NCI-H446 treated with DMSO at 0.1 percent for 48 hours (cell line): ENCODE results near the gene CXCR4.
A peak's percentile ranks its signal among the peaks of the same experiment; 100 is the strongest.

ENCODE experiments used
- DNase-seq: peaks from one replicate; lab custom pipeline; 2025; lab: John Stamatoyannopoulos, UW

Gene CXCR4

DNA sequence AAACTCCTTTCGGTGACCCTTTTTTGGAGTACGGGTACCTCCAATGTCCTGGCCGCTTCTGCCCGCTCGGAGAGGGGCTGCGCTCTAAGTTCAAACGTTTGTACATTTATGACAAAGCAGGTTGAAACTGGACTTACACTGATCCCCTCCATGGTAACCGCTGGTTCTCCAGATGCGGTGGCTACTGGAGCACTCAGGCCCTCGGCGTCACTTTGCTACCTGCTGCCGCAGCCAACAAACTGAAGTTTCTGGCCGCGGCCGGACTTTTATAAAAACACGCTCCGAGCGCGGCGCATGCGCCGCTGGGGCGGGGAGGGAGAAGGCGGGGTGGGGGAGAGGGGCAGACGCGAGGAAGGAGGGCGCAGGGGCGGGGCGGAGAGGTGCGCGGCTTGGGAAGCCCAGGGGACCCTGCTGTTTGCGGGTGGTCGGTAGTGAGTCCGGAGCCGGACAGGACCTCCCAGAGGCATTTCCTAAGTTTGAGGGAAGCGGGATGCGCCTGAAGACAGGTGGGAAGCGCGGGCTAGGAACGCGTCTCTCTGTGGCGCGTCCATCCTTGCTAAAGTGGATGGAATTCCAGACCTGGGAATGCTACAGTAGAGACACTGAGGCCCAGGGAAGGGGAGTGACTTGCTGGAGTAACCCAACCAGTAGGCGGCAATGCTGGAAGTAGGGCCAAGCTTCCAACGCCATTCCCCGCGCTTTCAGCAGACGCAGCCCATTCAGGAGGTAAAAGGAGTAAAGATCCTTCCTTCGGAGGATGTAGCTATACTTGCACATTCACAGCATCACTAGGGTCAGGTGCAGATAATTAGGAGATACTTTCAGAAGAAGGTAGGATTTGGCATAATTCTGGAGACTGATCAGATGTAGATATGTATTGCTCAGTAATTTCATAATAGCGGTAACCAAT, at the start of gene CXCR4:
CXCR4 (minus strand) TSS at position 241 of the 910 bp plus-strand sequence; CDS start at position 152, 89 bp downstream.
- peak; percentile 5 for DNase-seq

GRCh38 chr2:136164280-136164776, 46.4 kb upstream of the CXCR4 start:
- no peak for DNase-seq

- no peak for DNase-seq
Measured at GRCh38 chr2:136162438-136162837, 44.5 kb upstream of the CXCR4 start.

DNA sequence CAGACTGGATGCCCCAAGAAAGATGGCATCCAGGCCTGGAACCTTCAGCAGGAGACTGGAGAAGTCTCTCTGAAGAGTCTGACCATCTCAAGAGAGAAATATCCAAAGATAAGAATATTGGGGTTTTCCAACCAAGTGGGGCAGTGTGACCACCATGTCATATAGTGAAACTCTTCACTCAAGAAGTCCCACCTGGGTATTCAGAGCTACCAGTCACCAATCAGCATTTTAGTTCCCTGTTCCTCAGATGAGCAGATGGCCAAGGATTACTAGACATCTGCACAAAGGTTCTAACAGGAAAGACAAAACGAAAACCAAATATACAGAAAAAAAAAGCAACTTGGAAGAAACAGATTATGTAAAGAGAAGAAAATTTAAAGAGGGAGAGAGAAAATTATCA, 38.5 kb upstream of the CXCR4 start:
- DNase-seq, result no peak

DNA sequence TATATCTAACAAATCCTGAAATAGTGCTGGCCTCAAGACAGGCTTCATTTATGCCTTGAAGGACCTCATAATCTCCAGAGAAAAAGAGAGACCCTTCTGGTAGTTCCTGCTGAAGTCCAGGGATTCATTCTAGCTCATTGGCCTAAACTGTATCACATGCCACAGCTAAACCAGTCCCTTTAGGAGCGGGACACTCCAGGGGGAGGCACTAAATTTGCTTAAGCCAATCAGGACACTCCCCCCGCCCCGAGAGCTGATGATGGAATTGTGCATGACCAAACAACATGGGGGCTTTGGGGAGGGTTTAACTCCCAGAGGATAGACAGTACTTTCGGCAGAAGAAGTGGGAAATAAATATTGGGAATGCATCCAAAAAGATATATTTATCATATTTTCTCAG, 36.4 kb upstream of the CXCR4 start:
- DNase-seq, result no peak

DNA sequence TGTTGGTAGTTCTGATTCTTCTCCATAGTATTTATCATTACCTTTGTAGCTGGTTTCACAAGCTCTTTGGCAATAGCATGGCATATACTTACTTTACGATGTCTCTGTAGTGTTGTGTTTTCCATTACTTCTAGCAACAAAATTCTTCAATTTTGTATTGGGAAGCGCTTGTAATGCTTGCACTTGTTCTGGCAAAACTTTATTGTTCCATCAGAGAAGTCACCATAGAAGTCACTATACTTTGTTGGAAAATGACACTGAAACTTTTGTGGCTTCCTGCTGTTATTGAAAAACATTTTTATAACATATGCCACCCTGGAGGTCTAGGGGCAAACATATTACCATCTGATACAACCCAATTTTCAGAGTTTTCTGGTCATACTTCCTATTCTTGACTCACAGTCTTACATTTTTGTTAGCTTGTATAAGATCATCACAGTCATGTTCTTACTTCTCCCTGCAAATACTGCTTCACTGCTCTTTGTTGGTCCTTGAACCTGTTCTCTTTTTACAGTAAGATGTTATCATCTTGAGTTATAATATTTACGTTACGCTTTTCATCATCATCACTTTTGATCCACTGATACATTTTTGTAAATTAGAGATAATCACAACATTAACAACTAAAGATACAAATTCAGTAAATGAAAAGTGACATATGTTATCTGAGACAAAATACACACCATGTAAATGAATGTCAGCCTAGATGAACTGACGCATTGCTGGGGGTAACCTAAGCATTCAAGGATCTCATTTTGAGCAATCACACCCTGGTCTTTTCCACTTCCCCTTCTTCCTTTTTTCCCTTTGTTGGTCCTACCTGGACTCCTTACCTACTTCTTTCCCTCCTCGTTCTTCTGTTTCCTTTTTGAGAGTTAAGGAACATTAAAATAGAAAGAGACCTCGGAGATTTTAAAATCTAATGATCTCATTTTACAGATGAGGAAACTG, 33.3 kb upstream of the CXCR4 start:
- DNase-seq, result no peak

DNA sequence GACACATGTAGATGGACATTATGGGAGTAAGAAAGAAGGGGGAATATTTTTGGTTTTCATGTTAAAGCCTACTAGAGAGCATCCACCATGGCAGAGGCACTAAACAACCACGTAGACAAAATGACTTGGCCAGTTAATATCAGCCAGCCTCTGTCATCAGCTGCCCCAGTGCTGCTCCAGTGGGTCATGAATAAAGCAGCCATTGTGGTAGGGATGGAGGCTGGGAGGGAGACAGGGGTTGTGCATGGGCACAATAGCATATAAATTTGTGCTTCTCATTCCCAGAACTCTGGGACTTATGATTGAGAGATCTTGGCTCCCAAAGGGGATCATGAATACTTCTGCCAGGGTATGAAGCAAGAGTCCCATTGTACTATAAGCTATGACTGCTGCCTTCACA, 31.1 kb upstream of the CXCR4 start:
- no peak for DNase-seq

- DNase-seq, result no peak
Measured at GRCh38 chr2:136146564-136146963, 28.6 kb upstream of the CXCR4 start.

- no peak for DNase-seq
Measured at GRCh38 chr2:136143603-136144451, 25.9 kb upstream of the CXCR4 start.

DNA sequence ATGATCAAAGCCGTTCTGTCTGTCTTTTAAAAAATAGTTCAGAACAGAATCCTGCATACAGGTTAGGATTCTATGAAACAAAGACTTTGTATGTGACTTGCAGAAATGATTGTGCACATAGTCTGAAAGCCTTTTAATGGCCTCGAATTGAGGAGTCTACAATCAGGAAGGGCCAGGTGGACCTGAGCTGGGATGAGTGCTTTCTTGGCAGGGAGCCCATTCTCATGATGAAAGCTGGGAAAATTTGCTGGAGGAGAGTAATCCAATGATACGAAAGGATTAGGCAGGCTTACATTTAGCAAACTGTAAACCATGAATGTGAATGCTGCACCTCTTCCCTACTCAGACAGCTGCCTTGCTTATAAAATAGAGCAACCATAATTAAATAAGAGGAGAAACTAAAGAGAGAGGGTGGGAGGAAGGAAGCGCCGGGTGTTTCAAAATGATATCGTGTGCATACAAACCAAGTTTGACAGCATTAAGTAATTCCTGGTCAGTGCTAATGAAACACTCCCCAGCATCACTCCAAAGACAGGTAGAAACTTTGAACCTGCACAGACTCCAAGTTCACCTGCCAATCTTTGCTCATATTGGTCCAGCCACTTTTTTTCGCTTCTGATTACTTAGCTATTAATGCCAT, 23.7 kb upstream of the CXCR4 start:
- peak; percentile 36 for DNase-seq

DNA sequence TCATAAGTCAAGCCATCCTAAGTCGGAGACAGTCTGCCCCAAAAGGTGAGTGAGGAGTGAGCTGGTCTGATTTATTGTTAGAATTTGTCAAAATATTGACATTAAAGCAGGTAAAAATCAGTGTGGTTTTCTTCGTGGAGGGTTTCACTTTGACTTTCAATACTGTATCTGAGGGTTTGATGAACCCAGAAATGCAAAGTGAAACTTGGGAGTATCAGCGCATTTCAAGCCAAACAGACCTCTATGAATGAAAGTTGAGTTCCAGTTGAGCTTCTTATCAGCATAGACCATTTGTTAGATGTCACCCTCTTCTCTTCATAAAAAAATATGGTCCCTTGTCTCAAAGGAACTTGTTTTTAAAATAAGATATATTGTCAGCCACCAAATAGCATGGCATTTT, 21.7 kb upstream of the CXCR4 start:
- DNase-seq, result no peak

DNA sequence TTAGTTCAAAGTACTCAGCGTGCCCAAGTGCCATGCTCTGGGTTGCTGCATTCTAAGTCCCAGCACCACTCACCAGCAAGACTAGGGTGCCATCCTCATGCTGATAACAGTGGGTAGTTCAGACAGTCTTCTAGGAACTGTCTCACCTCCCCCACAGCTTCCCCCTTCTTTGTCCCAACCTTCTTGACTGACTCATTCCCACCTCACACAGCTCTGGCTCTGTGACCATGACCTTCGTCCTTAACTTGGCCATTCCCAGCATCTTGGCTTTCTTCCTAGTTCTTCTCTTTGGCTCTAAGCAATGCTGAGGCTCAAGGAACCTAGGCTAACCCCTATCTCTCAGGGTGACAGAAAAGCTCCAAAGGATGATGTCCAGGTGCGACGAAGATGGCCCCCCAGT, 20.0 kb upstream of the CXCR4 start:
- DNase-seq, result no peak

GRCh38 chr2:136136931-136137330, 19.0 kb upstream of the CXCR4 start:
- no peak for DNase-seq

GRCh38 chr2:136135921-136136906, 18.3 kb upstream of the CXCR4 start:
- no peak for DNase-seq

- DNase-seq, result no peak
Measured at GRCh38 chr2:136135462-136135861, 17.5 kb upstream of the CXCR4 start.

DNA sequence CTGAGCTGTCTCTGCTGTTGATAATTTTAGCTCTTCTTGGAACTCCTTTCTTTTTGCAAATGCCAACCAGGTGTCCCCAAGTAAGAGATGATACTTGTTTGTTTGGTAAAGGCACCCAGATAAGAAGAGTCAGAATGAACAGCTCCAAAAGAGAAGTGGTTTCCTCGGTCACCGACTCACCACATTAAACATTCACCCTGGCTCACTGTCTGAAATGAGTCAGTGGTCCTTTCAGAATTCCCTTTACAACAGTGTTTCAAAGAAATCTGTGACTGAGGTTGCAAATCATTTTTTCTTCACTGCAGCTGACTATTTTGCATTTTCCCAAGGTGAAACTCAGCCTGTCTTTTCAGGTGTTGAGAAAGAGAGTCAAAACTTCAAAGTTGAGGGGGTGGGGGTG, 16.2 kb upstream of the CXCR4 start:
- no peak for DNase-seq

GRCh38 chr2:136133586-136133985, 15.6 kb upstream of the CXCR4 start:
- no peak for DNase-seq

DNA sequence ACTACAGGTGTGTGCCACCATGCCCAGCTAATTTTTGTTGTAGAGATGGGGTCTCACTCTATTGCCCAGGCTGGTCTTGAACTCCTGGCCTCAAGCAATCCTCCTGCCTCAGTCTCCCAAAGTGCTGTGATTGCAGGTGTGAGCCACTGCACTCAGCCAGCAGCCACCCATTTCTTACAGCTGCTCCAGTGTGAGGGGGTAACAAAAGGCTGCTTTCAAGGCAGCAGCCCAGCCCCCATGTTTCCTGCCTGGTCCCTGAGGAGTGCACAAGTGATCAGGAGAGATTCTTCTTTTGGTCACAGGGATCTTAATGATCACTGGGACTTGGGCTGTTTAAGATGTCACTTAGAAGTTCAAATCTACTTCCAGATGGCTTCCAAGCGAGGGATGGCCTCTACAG, 15.2 kb upstream of the CXCR4 start:
- no peak for DNase-seq

- no peak for DNase-seq
Measured at GRCh38 chr2:136132825-136133155, 14.8 kb upstream of the CXCR4 start.
